ENCODE data around the gene TRIM27.

The TRIM27 gene

GRCh38 chr6:28896505-28897368 lies 27.0 kb downstream of the TRIM27 start:
- DNase-seq (ENCODE audit: low read depth) = no peak
- in situ Hi-C loops (cut with HindIII; ENCODE audit: low sequenced_read_pairs) = loop anchor here (10.0 kb wide), 1 partner anchor 108 kb away; the partner anchor contains the start of gene ZNF311
- peak overlapping the region; percentile 74 for H3K4me3 ChIP-seq (ENCODE audit: low read depth, low read length)
- no peak for TF ChIP-seq CTCF (IDR thresholded peaks at IDR 0.05; ENCODE audit: low read depth, low read length, missing control alignments)

GRCh38 chr6:28895131-28895812 lies 28.5 kb downstream of the TRIM27 start:
- no peak for TF ChIP-seq CTCF (IDR thresholded peaks at IDR 0.05; ENCODE audit: low read depth, low read length, missing control alignments)
- peak overlapping the region; percentile 74 for H3K4me3 ChIP-seq (ENCODE audit: low read depth, low read length)
- peak; percentile 94 for DNase-seq (ENCODE audit: low read depth)
- in situ Hi-C loops (cut with HindIII; ENCODE audit: low sequenced_read_pairs) = loop anchor here (10.0 kb wide), 1 partner anchor 110 kb away; the partner anchor contains the start of gene ZNF311

GRCh38 chr6:28893172-28893799 lies 30.5 kb downstream of the TRIM27 start:
- in situ Hi-C loops (cut with HindIII; ENCODE audit: low sequenced_read_pairs) = loop anchor here (10.0 kb wide), 1 partner anchor 112 kb away; the partner anchor contains the start of gene ZNF311
- no peak for DNase-seq (ENCODE audit: low read depth)
- H3K4me3 ChIP-seq (ENCODE audit: low read depth, low read length) = no peak overlapping the region
- TF ChIP-seq CTCF (IDR thresholded peaks at IDR 0.05; ENCODE audit: low read depth, low read length, missing control alignments) = no peak

- no peak overlapping the region for H3K4me3 ChIP-seq (ENCODE audit: low read depth, low read length)
- no peak for DNase-seq (ENCODE audit: low read depth)
- no peak for TF ChIP-seq CTCF (IDR thresholded peaks at IDR 0.05; ENCODE audit: low read depth, low read length, missing control alignments)
- in situ Hi-C loops (cut with HindIII; ENCODE audit: low sequenced_read_pairs) = loop anchor here (10.0 kb wide), 1 partner anchor 112 kb away; the partner anchor contains the start of gene ZNF311
Measured at GRCh38 chr6:28892525-28892924, 31.3 kb downstream of the TRIM27 start.

- TF ChIP-seq CTCF (IDR thresholded peaks at IDR 0.05; ENCODE audit: low read depth, low read length, missing control alignments) = no peak
- in situ Hi-C loops (cut with HindIII; ENCODE audit: low sequenced_read_pairs) = no loop called here
Measured at GRCh38 chr6:28887796-28888496, 35.8 kb downstream of the TRIM27 start.

GRCh38 chr6:28886079-28886439 lies 37.7 kb downstream of the TRIM27 start:
- no peak for DNase-seq (ENCODE audit: low read depth)
- no peak overlapping the region for H3K4me3 ChIP-seq (ENCODE audit: low read depth, low read length)
- no peak for TF ChIP-seq CTCF (IDR thresholded peaks at IDR 0.05; ENCODE audit: low read depth, low read length, missing control alignments)
- in situ Hi-C loops (cut with HindIII; ENCODE audit: low sequenced_read_pairs) = no loop called here

More at GRCh38 chr6:28887796-28888496, 35.8 kb downstream of the TRIM27 start:
- DNase-seq (ENCODE audit: low read depth) = no peak
- no peak overlapping the region for H3K4me3 ChIP-seq (ENCODE audit: low read depth, low read length)

Data from astrocyte of the cerebellum (primary cell).